IMR-90 (cell line): ENCODE measurements around the gene GPD1.

Experiments used
- CTCF ChIP-seq: conservative IDR thresholded peaks from 2 replicates; pipeline ENCODE4 v1.5.1; 2012; ENCODE audit warnings: mild to moderate bottlenecking, low read depth, low read length, improper control_type of control experiment
- POLR2A ChIP-seq: IDR thresholded peaks from 2 replicates; pipeline ENCODE4 v1.6.1; 2012; ENCODE audit warnings: mild to moderate bottlenecking, low read depth, low read length

DNA sequence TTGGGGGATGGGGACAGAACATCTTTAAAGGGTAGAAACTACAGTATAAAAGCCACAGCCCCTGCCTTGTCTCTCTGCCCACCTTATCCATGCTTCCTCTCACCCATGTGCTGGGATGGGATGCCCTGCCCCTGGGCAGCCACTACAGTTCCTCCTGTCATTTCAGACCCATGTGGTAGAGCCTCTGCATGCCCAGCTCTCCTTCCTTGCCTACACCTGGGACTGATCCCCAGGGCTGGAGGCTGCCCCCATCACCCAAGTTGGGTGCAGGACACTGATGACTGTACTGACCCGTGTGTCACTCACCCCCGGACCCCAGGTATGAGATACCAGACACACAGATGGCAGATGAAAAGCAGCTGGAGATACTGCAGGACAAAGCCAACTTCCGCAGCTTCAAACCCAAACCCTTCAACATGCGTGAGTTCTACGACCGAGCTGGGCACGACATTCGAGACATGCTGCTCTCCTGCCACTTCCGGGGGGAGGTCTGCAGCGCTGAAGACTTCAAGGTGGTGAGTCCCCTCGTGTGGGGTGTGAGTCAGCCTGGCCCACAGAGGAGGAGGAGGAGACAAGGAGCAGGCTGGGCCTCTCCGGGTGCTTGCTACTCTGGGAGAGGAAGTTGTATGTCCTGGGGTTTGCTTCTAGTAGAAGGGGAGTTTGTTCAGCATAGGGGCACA lies 44.2 kb upstream of the GPD1 start:
- no peak for TF ChIP-seq CTCF
- no peak for TF ChIP-seq POLR2A
